Fibroblast of pulmonary artery (primary cell): Measurements from ENCODE around the gene YARS1.

Experiments
- DNase-seq: peaks from one replicate; pipeline ENCODE4 v3.0.0-alpha.2; 2010; ENCODE audit warnings: low read depth
- H3K4me3 ChIP-seq: replicated peaks from 2 replicates; pipeline ENCODE4 v1.5.1; 2011; ENCODE audit warnings: low read depth, mild to moderate bottlenecking, control low read depth, low read length, moderate library complexity
- TF ChIP-seq, protein P1 (sequence below): IDR thresholded peaks from 2 replicates; pipeline ENCODE4 v1.5.1; 2011; ENCODE audit warnings: mild to moderate bottlenecking, control low read depth, low read length, inconsistent platforms; ENCODE audit errors: missing control alignments

The YARS1 gene

DNA sequence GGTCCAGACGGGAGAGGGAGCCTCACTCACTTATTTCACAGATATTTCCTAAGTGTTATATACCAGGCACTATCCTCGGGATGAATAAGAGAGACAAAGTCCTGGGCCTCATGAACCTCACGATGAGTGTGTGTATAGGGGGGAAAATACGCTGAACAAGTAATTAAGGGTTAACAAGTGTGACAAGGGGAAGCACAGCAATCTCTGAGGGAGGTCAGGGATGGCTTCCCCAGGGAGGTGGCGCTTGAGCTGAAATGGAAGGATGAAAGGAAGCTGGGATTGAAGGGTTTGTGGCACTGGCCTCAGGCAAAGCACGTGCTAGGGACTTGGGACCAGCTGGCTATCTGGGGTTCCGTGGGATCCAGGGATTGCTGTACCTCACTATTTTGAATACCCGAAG, 68.2 kb downstream of the YARS1 start:
- TF ChIP-seq, protein P1, sequence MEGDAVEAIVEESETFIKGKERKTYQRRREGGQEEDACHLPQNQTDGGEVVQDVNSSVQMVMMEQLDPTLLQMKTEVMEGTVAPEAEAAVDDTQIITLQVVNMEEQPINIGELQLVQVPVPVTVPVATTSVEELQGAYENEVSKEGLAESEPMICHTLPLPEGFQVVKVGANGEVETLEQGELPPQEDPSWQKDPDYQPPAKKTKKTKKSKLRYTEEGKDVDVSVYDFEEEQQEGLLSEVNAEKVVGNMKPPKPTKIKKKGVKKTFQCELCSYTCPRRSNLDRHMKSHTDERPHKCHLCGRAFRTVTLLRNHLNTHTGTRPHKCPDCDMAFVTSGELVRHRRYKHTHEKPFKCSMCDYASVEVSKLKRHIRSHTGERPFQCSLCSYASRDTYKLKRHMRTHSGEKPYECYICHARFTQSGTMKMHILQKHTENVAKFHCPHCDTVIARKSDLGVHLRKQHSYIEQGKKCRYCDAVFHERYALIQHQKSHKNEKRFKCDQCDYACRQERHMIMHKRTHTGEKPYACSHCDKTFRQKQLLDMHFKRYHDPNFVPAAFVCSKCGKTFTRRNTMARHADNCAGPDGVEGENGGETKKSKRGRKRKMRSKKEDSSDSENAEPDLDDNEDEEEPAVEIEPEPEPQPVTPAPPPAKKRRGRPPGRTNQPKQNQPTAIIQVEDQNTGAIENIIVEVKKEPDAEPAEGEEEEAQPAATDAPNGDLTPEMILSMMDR = no peak
- no peak for DNase-seq
- no peak overlapping the region for H3K4me3 ChIP-seq

DNA sequence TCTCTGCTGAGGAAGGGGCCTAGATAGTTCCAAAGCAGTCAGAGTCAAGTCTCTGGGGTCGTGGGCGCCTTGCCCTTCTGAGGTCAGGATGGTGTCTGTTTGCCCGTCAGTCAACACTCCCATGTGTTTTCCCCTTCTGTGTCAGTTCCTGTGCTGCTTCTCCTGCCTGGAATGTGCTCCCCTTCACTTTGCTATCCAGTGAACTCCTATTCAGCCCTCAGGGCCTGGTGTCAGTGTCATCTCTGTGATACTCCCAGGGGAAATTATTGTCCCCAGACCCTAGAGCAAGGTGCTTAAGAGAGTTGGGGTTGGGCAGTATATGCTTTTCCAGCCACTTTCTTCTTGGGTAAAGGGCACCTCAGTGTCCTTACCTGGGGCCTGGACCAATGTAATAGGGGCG, 68.8 kb downstream of the YARS1 start:
- TF ChIP-seq, protein P1 = no peak
- no peak overlapping the region for H3K4me3 ChIP-seq
- no peak for DNase-seq

DNA sequence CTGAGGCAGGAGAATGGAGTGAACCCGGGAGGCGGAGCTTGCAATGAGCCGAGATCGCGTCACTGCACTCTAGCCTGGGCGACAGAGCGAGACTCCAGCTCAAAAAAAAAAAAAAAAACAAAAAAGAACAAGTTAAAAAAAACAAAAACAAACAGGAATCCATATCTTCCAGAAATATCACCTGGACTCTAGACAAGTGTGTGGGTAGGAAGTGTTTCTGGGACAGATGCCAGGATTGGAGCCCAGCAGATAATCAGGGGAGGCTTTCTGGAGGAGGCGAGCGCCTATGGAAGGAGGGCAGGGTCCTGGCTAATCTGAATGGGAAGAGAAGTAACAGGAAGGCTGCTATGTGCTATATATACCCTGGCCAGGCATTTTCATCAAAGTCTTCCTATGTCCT, 71.0 kb downstream of the YARS1 start:
- H3K4me3 ChIP-seq = no peak overlapping the region
- TF ChIP-seq, protein P1 = no peak
- DNase-seq = no peak

DNA sequence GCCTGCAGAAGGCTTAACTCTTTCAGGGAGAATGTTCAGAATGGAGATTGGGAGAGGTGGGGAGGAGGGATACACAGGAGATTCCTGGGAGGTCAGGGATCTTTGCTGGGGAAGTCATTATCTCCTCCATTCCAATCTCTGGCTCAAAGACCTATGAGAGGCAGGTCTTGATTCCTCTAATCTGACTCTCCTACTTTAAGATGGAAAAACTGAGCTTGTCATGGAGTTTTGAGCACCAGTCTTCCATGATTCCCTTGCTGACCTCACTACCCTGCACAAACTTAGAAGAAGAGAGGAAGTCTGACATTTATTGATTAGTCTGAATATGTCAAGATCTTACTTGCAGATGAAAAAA, 73.1 kb downstream of the YARS1 start:
- DNase-seq = no peak
- H3K4me3 ChIP-seq = no peak overlapping the region
- TF ChIP-seq, protein P1 = no peak

DNA sequence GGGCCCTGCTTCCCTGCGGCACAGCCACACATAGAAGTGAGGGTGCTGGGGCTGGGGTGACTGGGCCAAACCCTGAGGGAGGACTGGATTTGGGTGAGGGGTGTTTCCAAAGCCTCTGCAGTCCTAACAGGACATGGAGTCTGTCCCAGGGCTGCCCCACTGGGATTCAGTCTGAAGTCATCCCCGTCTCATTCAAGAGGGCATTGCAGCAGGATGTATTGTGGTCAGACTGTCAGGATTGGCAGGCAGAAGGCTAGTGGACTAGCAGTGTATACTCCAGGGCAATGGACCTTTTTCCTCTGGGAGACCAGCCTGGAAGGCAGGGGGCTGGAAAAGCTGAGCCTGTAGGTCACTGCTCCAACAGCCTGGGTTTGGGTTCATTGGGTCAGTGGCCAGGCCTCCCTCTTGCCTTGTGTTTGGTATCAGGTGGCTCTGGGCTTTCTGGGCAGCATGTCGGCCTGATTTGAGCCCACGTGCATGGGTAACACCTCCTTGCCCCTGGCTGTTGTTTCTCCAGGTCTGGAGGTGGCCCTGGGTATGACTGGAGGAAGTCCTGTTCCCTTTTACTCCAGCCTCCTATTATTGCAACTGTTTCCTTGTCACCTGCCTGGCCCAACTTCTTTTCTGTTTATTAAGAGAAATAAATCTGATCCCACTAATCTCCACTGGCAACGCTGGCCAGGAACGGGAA, 73.6 kb downstream of the YARS1 start:
- no peak overlapping the region for H3K4me3 ChIP-seq
- DNase-seq = no peak
- TF ChIP-seq, protein P1 = no peak

DNA sequence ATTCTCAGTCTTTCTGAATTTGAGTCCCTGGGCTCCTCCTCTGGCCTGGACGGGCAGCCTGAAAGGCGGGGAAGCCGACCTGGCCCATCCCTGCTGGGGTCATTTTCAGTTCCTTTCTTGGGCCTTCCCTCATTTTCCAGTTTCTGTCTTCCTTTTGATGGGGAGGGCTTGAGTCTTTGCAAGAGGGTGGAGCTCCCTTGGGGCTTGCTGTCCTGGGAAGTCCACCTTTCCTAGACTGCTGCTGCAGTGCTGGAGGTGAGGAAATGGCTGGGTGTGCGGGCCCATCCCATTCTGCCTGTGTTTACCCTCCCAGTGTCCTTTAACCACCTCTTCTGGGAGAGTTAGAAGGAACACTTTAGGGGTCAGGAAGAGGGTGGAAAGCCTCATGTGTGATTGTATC, 74.2 kb downstream of the YARS1 start:
- TF ChIP-seq, protein P1 = no peak
- no peak for DNase-seq
- no peak overlapping the region for H3K4me3 ChIP-seq

DNA sequence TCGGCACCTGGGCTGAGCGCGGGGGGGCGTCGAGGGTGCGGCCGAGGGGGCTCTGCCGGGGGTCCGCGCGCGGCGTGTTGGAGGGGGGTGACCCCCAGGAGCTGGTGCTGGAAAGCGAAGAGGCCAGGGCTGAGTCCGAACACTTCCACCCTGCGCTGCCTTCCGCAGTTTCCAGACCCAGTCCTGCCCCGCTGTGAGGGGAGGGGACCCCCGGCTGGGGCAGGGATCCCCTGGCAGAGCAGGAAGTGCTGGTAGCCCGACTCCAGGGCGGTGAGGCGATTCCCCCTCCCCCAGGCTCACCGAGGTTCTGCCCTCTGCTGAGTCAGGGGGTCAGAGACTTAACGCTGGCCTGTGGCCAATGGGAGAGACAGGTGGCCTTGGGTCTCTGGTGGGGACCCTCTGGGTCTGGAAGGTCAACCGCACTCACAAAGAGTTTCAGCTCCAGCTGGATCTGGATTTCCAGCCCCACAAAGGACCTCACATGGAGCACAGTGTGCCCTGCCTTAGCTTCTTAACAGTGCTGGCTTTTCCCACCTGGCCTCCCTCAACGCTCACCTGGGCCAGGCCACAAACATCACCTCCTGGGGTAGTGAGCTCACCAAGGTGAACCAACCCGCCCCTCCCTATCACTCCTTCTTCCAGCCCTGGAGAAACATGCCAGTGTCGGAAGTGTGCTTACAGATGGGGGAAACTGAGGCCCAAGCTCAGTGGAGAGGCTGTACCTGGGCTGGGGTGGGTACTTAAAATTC, 74.8 kb downstream of the YARS1 start:
- peak overlapping the region; percentile 57 for H3K4me3 ChIP-seq
- TF ChIP-seq, protein P1 = no peak
- DNase-seq = no peak
